OCI-LY3 (cell line): ENCODE results near the gene DAAM2.

Experiments used
- EZH2phosphoT487 ChIP-seq: fragments of 200-600 bp; shearing (Covaris generic); IDR thresholded peaks from 2 replicates; pipeline ENCODE4 v1.6.1; 2018; ENCODE audit warnings: antibody characterized with exemption, mixed run types, low read depth
- TF ChIP-seq, protein P1 (sequence below): fragments of 200-600, 300-600 bp; sonication (generic); IDR thresholded peaks from 2 replicates; pipeline ENCODE4 v1.5.1; 2014; ENCODE audit warnings: antibody characterized with exemption, low read length, low read depth

DNA sequence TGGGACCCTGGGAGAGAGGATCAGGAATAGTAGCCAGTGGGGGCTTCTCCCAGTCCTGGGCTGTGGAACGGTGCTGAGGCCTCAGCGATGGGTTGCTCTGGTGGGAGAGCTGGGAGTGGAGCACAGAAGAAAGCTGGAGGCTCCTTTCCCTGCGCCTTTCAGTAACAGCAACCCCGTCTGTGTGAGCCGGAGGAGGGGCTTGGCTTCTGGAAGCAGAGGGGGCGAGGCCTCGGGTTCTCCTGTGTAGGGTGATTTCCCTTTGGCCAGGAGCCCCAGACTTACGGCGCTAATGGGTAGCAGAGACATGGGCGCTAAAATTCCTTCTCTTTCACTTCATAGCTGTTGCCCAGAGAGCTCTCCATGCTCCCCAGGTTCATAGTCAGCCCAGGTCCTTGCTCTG lies 55.0 kb downstream of the DAAM2 start:
- TF ChIP-seq, protein P1, sequence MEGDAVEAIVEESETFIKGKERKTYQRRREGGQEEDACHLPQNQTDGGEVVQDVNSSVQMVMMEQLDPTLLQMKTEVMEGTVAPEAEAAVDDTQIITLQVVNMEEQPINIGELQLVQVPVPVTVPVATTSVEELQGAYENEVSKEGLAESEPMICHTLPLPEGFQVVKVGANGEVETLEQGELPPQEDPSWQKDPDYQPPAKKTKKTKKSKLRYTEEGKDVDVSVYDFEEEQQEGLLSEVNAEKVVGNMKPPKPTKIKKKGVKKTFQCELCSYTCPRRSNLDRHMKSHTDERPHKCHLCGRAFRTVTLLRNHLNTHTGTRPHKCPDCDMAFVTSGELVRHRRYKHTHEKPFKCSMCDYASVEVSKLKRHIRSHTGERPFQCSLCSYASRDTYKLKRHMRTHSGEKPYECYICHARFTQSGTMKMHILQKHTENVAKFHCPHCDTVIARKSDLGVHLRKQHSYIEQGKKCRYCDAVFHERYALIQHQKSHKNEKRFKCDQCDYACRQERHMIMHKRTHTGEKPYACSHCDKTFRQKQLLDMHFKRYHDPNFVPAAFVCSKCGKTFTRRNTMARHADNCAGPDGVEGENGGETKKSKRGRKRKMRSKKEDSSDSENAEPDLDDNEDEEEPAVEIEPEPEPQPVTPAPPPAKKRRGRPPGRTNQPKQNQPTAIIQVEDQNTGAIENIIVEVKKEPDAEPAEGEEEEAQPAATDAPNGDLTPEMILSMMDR, result no peak
- no peak for TF ChIP-seq EZH2phosphoT487
